H1 (cell line): ENCODE measurements around the gene GCSH. TPM values are rescaled to one million over a fixed set of nuclear protein-coding genes. Genes with fewer than 3 reads are reported as not detected.

Experiments
- CTCF ChIA-PET: fragments of 300-600 bp; sonication (Branson Sonifier 250); formaldehyde crosslinking; loops from one replicate; lab custom pipeline; 2021; ENCODE audit not compliant: partially characterized antibody; lab: Charles Lee
- POLR2A ChIA-PET: fragments of 300-600 bp; sonication (Branson Sonifier 250); formaldehyde crosslinking; loops from one replicate; lab custom pipeline; 2021; ENCODE audit warnings: inconsistent platforms; ENCODE audit not compliant: partially characterized antibody; lab: Charles Lee
- DNase-seq, 2 experiments: peaks; one replicate each; pipeline versions ENCODE4 v3.0.0 to v3.0.0-alpha.2; 2010 to 2022; ENCODE audit warnings: low spot score in 2 of 2, low read depth in 1 of 2, mixed read lengths in 1 of 2
- FAIRE-seq: peaks from 2 replicates; lab custom pipeline; 2011; peaks lifted over from hg19 to GRCh38; lab: Jason Lieb, UNC
- H2AFZ ChIP-seq: 2 replicates; pipeline ENCODE4 v1.8.1; 2012; ENCODE audit warnings: low read length, inconsistent platforms
- H2AK5ac ChIP-seq: 2 replicates; pipeline ENCODE4 v1.6.1; 2013; ENCODE audit warnings: low read depth, low read length
- H2BK120ac ChIP-seq: replicated peaks from 2 replicates; pipeline ENCODE3; 2013; ENCODE audit warnings: low read depth, low read length, inconsistent platforms
- H2BK12ac ChIP-seq: 2 replicates; pipeline ENCODE4 v1.6.1; 2013; ENCODE audit warnings: low read depth, low read length
- H2BK15ac ChIP-seq: 2 replicates; pipeline ENCODE4 v1.6.1; 2013; ENCODE audit warnings: low read length
- H2BK20ac ChIP-seq: 2 replicates; pipeline ENCODE4 v1.6.1; 2013; ENCODE audit warnings: low read length
- H2BK5ac ChIP-seq: 2 replicates; pipeline ENCODE4 v1.6.1; 2013; ENCODE audit warnings: low read depth, low read length
- H3K14ac ChIP-seq: 2 replicates; pipeline ENCODE4 v1.6.1; 2013; ENCODE audit warnings: inconsistent platforms; ENCODE audit not compliant: insufficient read length
- H3K18ac ChIP-seq: 2 replicates; pipeline ENCODE4 v1.6.1; 2013; ENCODE audit warnings: low read length; ENCODE audit errors: extremely low read depth
- H3K23ac ChIP-seq: 2 replicates; pipeline ENCODE4 v1.6.1; 2013; ENCODE audit warnings: inconsistent platforms; ENCODE audit not compliant: insufficient read length
- H3K23me2 ChIP-seq: 2 replicates; pipeline ENCODE4 v1.6.1; 2013; ENCODE audit warnings: low read depth, low read length
- H3K27ac ChIP-seq: 2 replicates; pipeline ENCODE4 v1.6.1; 2011; ENCODE audit warnings: low read depth, low read length, inconsistent platforms
- H3K27me3 ChIP-seq, 4 experiments: replicated peaks in 1 of 4; 1 replicate in 1 of 4; 2 replicates in 3 of 4; pipeline versions ENCODE4 v1.6.1 to v1.8.1; 2011 to 2013; ENCODE audit warnings: low read length in 3 of 4, mild to moderate bottlenecking in 3 of 4, inconsistent platforms in 2 of 4, mixed read lengths in 2 of 4, moderate library complexity in 1 of 4; ENCODE audit not compliant: control insufficient read depth in 3 of 4, insufficient read depth in 3 of 4; ENCODE audit errors: extremely low read depth in 1 of 4
- H3K36me3 ChIP-seq, 4 experiments: 2 replicates each; pipeline versions ENCODE4 v1.6.1 to v1.8.1; 2011 to 2013; ENCODE audit warnings: mild to moderate bottlenecking in 4 of 4, low read length in 3 of 4, moderate library complexity in 2 of 4, control low read depth in 1 of 4, inconsistent platforms in 1 of 4; ENCODE audit not compliant: insufficient read depth in 4 of 4, control insufficient read depth in 2 of 4
- H3K4ac ChIP-seq: replicated peaks from 2 replicates; pipeline ENCODE3; 2013; ENCODE audit warnings: low read length, low read depth, mixed read lengths, inconsistent platforms; ENCODE audit not compliant: insufficient read length
- H3K4me1 ChIP-seq, 4 experiments: replicated peaks in 1 of 4; 1 replicate in 1 of 4; 2 replicates in 3 of 4; pipeline versions ENCODE4 v1.6.1 to v1.8.1; 2011 to 2013; ENCODE audit warnings: low read length in 3 of 4, inconsistent platforms in 2 of 4, mixed read lengths in 1 of 4; ENCODE audit not compliant: insufficient read depth in 4 of 4, control insufficient read depth in 3 of 4
- H3K4me2 ChIP-seq, 2 experiments: 2 replicates each; pipeline versions ENCODE4 v1.6.1 to v1.8.1; 2011 to 2013; ENCODE audit warnings: low read depth in 2 of 2, low read length in 2 of 2, control low read depth in 1 of 2, inconsistent platforms in 1 of 2, mild to moderate bottlenecking in 1 of 2; ENCODE audit not compliant: insufficient read depth in 1 of 2
- H3K4me3 ChIP-seq, 4 experiments: fragments of 200-600, 300-600 bp in 1 of 4; sonication (generic), shearing (Covaris generic), sonication (Bioruptor Twin) in 1 of 4; 2 replicates each; pipeline versions ENCODE4 v1.5.1 to v1.8.1; 2011 to 2016; ENCODE audit warnings: low read length in 4 of 4, low read depth in 3 of 4, control low read depth in 2 of 4, inconsistent platforms in 2 of 4, mild to moderate bottlenecking in 2 of 4, mixed read lengths in 1 of 4, moderate library complexity in 1 of 4; ENCODE audit not compliant: insufficient read depth in 2 of 4; ENCODE audit errors: extremely low read depth in 1 of 4
- H3K56ac ChIP-seq: replicated peaks from 2 replicates; pipeline ENCODE3; 2013; ENCODE audit warnings: low read depth, mild to moderate bottlenecking, mixed read lengths, low read length, inconsistent platforms; ENCODE audit not compliant: insufficient read length
- H3K79me1 ChIP-seq: 2 replicates; pipeline ENCODE4 v1.6.1; 2013; ENCODE audit warnings: low read depth, low read length, control low read depth
- H3K79me2 ChIP-seq, 2 experiments: 2 replicates each; pipeline versions ENCODE4 v1.6.1 to v1.8.1; 2012 to 2013; ENCODE audit warnings: low read length in 2 of 2, mild to moderate bottlenecking in 2 of 2, inconsistent platforms in 1 of 2; ENCODE audit not compliant: insufficient read depth in 2 of 2, control insufficient read depth in 1 of 2
- H3K9ac ChIP-seq, 4 experiments: replicated peaks in 1 of 4; 1 replicate in 1 of 4; 2 replicates in 3 of 4; pipeline versions ENCODE4 v1.6.1 to v1.8.1; 2011 to 2013; ENCODE audit warnings: low read depth in 3 of 4, low read length in 3 of 4, control low read depth in 2 of 4, mild to moderate bottlenecking in 2 of 4, moderate library complexity in 2 of 4, inconsistent platforms in 1 of 4; ENCODE audit errors: extremely low read depth in 1 of 4
- H3K9me3 ChIP-seq, 2 experiments: 2 replicates each; pipeline versions ENCODE4 v1.6.1 to v1.8.1; 2012 to 2013; ENCODE audit warnings: mild to moderate bottlenecking in 2 of 2, moderate library complexity in 2 of 2, control low read depth in 1 of 2, inconsistent platforms in 1 of 2, low read depth in 1 of 2, low read length in 1 of 2, mixed read lengths in 1 of 2; ENCODE audit not compliant: insufficient read depth in 2 of 2
- H4K20me1 ChIP-seq, 2 experiments: replicated peaks in 1 of 2; 2 replicates each; pipeline versions ENCODE3 to v1.8.1; 2011 to 2013; ENCODE audit warnings: inconsistent platforms in 2 of 2, low read length in 2 of 2, mild to moderate bottlenecking in 1 of 2; ENCODE audit not compliant: insufficient read depth in 2 of 2, control insufficient read depth in 1 of 2
- H4K5ac ChIP-seq: 2 replicates; pipeline ENCODE4 v1.6.1; 2013; ENCODE audit warnings: low read length, low read depth, mixed read lengths, inconsistent platforms; ENCODE audit not compliant: insufficient read length
- H4K8ac ChIP-seq: 2 replicates; pipeline ENCODE4 v1.8.0; 2013; ENCODE audit warnings: mild to moderate bottlenecking, moderate library complexity, low read length, inconsistent platforms; ENCODE audit not compliant: insufficient read depth; ENCODE audit errors: extremely low read depth
- H4K91ac ChIP-seq: replicated peaks from 2 replicates; pipeline ENCODE3; 2013; ENCODE audit warnings: low read length, mixed read lengths, inconsistent platforms; ENCODE audit not compliant: insufficient read length
- NANOG ChIP-seq: IDR thresholded peaks from 2 replicates; pipeline ENCODE4 v1.6.1; 2011; ENCODE audit warnings: low read length, low read depth, mild to moderate bottlenecking, inconsistent platforms; ENCODE audit not compliant: insufficient read depth, poor library complexity, severe bottlenecking
- POLR2A ChIP-seq, 2 experiments: IDR thresholded peaks; 1 replicate in 1 of 2; 2 replicates in 1 of 2; pipeline ENCODE4 v1.6.1; 2011; ENCODE audit warnings: low read depth in 2 of 2, low read length in 2 of 2, mild to moderate bottlenecking in 2 of 2; ENCODE audit errors: control extremely low read depth in 1 of 2
- SAP30 ChIP-seq: fragments of 300-600 bp; sonication (generic); IDR thresholded peaks from 2 replicates; pipeline ENCODE4 v1.7.1; 2012; ENCODE audit warnings: low read length, moderate library complexity, mild to moderate bottlenecking, inconsistent platforms; ENCODE audit not compliant: insufficient read depth, insufficient replicate concordance
- SIN3A ChIP-seq, 2 experiments: IDR thresholded peaks in 1 of 2; conservative IDR thresholded peaks in 1 of 2; 2 replicates each; pipeline ENCODE4 v1.6.1; 2011 to 2012; ENCODE audit warnings: low read length in 2 of 2, improper control_type of control experiment in 1 of 2, low read depth in 1 of 2, mild to moderate bottlenecking in 1 of 2
- SP4 ChIP-seq: IDR thresholded peaks from 2 replicates; pipeline ENCODE4 v1.6.1; 2012; ENCODE audit warnings: low read length, inconsistent platforms
- SUZ12 ChIP-seq: fragments of 200-600 bp; sonication (generic); IDR thresholded peaks from 2 replicates; pipeline ENCODE4 v1.6.1; 2012; ENCODE audit warnings: mild to moderate bottlenecking, inconsistent platforms, low read length, moderate library complexity, mixed read lengths
- WGBS, 2 experiments: shearing (Covaris generic) in 1 of 2; methylation state at CpG; one replicate each; pipeline versions ENCODE4 v1.1.6 to v1.1.7; 2013 to 2015; ENCODE audit warnings: low lambda C conversion rate in 2 of 2, mixed read lengths in 2 of 2, inconsistent platforms in 1 of 2, low coverage in 1 of 2, missing lambda C conversion rate in 1 of 2; ENCODE audit not compliant: insufficient replicate concordance in 2 of 2, insufficient coverage in 1 of 2, insufficient read length in 1 of 2; ENCODE audit errors: extremely low coverage in 1 of 2, missing lambda C conversion rate in 1 of 2; 5-methylcytosine and 5-hydroxymethylcytosine counted together
- polyA plus RNA-seq, 7 experiments: library from polyadenylated mRNA; depleted of rRNA in 3 of 7; stranded (reverse) in 5 of 7; unstranded in 2 of 7; fragments of >200 nt in 5 of 7; fragments of 200-250 nt in 2 of 7; gene quantifications; 1 replicate in 5 of 7; 2 replicates in 1 of 7; 4 replicates in 1 of 7; pipeline versions ENCODE4 v1.2.1 to v1.2.3, GENCODE V29; 2011 to 2013; ENCODE audit warnings: missing spikeins in 2 of 7, mixed read lengths in 2 of 7
- total RNA-seq: library from RNA; stranded (reverse); fragmentation: NEBNext Ultra II Directional; extraction: Animal tissue kit (Norgen Biotek cat#: 25700); gene quantifications from 2 replicates; pipeline ENCODE4 v1.2.1, GENCODE V29; 2021
- TF ChIP-seq, protein P1 (sequence below): IDR thresholded peaks from 2 replicates; pipeline ENCODE4 v1.6.1; 2011; ENCODE audit warnings: low read length, improper control_type of control experiment
- TF ChIP-seq, protein P2 (sequence below): IDR thresholded peaks from 2 replicates; pipeline ENCODE4 v1.6.1; 2011; ENCODE audit warnings: low read depth, mild to moderate bottlenecking, low read length; ENCODE audit not compliant: insufficient read depth
- TF ChIP-seq, protein P3 (sequence below): IDR thresholded peaks from 2 replicates; pipeline ENCODE4 v1.6.1; 2012; ENCODE audit warnings: inconsistent platforms

The GCSH gene
- total and polyA plus RNA-seq, 2 of the 8 experiments (the other 6 are each of a cell fraction or from before 2014, with no cell fraction given) = 28.2 to 108 TPM

DNA sequence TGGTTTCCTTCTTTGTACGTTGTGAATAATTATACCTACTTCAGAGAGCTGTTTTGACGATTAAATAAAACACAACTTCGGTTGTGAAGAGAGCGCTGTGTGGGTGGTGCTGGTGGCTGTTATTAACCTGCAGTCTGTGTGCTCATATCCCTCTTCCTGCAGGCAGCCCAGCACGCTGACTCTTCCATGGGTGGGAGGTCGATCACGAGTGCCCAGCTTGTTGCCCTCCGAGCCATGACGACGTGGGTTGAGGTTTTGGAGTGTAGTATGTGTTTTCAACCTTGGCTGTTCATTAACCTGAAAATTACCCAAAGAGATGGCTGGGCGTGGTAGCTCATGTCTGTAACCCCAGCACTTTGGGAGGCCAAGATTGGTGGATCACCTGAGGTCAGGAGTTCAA, 11.3 kb upstream of the GCSH start:
- no peak for TF ChIP-seq NANOG
- TF ChIP-seq, protein P1, sequence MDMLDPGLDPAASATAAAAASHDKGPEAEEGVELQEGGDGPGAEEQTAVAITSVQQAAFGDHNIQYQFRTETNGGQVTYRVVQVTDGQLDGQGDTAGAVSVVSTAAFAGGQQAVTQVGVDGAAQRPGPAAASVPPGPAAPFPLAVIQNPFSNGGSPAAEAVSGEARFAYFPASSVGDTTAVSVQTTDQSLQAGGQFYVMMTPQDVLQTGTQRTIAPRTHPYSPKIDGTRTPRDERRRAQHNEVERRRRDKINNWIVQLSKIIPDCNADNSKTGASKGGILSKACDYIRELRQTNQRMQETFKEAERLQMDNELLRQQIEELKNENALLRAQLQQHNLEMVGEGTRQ = no peak
- TF ChIP-seq SUZ12 = no peak
- TF ChIP-seq, protein P2, sequence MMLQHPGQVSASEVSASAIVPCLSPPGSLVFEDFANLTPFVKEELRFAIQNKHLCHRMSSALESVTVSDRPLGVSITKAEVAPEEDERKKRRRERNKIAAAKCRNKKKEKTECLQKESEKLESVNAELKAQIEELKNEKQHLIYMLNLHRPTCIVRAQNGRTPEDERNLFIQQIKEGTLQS = no peak
- TF ChIP-seq POLR2A (IDR thresholded peaks at IDR 0.05; ENCODE audit: control extremely low read depth in 1 of 2, low read depth in 2 of 2, low read length in 2 of 2) = no peak
- TF ChIP-seq SAP30 = no peak
- TF ChIP-seq, protein P3, sequence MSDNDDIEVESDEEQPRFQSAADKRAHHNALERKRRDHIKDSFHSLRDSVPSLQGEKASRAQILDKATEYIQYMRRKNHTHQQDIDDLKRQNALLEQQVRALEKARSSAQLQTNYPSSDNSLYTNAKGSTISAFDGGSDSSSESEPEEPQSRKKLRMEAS = no peak
- TF ChIP-seq SIN3A (conservative IDR thresholded peaks at IDR 0.05 in 1 of 2, IDR thresholded peaks at IDR 0.05 in 1 of 2; ENCODE audit: low read depth in 1 of 2, low read length in 2 of 2) = no peak
- TF ChIP-seq SP4 = no peak
- TF ChIP-seq, all 59 proteins: peak for 0
- CTCF ChIA-PET = interaction anchor here (0.7 to 1.3 kb wide), 5 partner anchors 9 to 167 kb away, joined by 3 to 6 read pairs (median 4); no protein-coding TSS in a partner anchor

More for the DNA sequence above, 11.3 kb upstream of the GCSH start:
- FAIRE-seq (no peak), DNase-seq (no peak)
- Histone ChIP-seq H3K4me3 (no peak overlapping the region), H3K27ac (no peak overlapping the region), H3K23me2 (no peaks in the 10 kb centered on the region), H3K4me2 (no peak overlapping the region), H3K23ac (no peak overlapping the region), H2AFZ (no peak overlapping the region), H3K79me2 (no peaks in the 10 kb centered on the region), H2BK120ac (no peak overlapping the region), H3K4ac (no peak overlapping the region), H3K18ac (no peak overlapping the region), H4K91ac (no peak overlapping the region), H3K27me3 (no peaks in the 10 kb centered on the region), H3K36me3 (no peaks in the 10 kb centered on the region), H4K20me1 (no peaks in the 10 kb centered on the region), H3K4me1 (no peaks in the 10 kb centered on the region), H2BK15ac (no peak overlapping the region), H3K9ac (no peak overlapping the region), H3K79me1 (no peaks in the 10 kb centered on the region), H2BK20ac (no peak overlapping the region), H2AK5ac (no peak overlapping the region), H3K9me3 (no peaks in the 10 kb centered on the region), H3K14ac (no peak overlapping the region), H2BK5ac (no peak overlapping the region), H3K56ac (no peak overlapping the region), H4K8ac (no peak overlapping the region), H2BK12ac (no peak overlapping the region), H4K5ac (no peak overlapping the region)
- WGBS, 2 experiments = 92% methylated on average over 11 of the region's 11 CpGs; no CpG with 5 or more reads in 1 of the 2 experiments
- POLR2A ChIA-PET = interaction anchor here (0.9 to 1.0 kb wide), 2 partner anchors 31 to 72 kb away, joined by 3 read pairs; partner anchors contain the start of genes ATMIN and C16orf46
